Measurements from ENCODE around the gene GPR162.

GRCh38 chr12:6837370-6838060, 15.9 kb downstream of the GPR162 start:
- TF ChIP-seq CTCF (conservative IDR thresholded peaks at IDR 0.05 in 1 of 2, IDR thresholded peaks at IDR 0.05 in 1 of 2; ENCODE audit: extremely low read depth in 1 of 2, insufficient read depth in 1 of 2, low read depth in 1 of 2, low read length in 2 of 2) (no peak), EZH2 (IDR thresholded peaks at IDR 0.05; ENCODE audit: borderline replicate concordance, low read length) (no peak)
